HG02885 (cell line): ENCODE data around the gene DRC7.

ENCODE experiments used
- ATAC-seq: cut with Tn5 transposase; IDR thresholded peaks from one replicate; pipeline ENCODE4 v1.9.1; 2021; ENCODE audit warnings: mild to moderate bottlenecking; ENCODE audit not compliant: unreplicated experiment, poor library complexity

The DRC7 gene

GRCh38 chr16:57747091-57747490 lies 52.5 kb downstream of the DRC7 start:
- ATAC-seq, result no peak

DNA sequence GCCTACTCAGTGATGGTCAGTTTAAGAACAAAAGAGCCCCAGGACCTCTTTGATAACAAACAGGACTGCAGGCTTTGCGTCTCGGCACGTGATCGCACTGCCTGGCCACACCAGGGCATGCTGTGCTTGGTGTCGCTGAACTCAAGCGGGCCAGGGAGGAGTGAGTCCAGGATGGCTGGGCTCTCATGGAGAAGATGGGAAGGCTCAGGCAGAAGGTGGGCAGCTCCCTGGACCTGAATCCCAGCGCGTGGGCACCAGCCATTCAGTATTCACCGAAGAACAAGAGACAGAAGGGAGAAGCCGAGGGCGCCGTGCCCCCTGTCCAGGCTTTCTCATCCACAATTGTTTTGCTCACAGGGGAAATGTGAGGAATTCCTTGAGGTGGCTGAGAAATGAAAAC lies 52.9 kb downstream of the DRC7 start:
- ATAC-seq, result no peak

- ATAC-seq, result no peak
Measured at GRCh38 chr16:57747996-57748395, 53.4 kb downstream of the DRC7 start.

DNA sequence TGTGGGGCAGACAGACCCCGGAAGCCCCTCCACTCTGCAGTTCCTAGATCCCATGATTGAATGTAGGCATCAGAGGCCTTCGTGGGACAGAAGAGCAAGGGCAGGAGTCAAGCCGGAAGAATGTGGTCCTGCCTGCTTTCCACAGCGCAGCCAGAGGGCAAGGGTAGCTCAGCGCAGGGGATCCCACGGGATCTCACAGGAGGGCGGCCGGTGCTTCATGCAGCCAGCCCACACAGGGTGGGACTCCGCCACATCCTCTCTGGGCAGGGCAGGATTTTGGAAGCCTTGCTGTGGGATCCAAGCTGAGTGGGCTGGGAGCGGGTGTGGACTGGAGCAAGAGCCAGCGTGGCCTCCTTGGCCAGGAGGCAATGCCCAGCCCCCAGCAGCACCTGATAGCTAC lies 54.0 kb downstream of the DRC7 start:
- no peak for ATAC-seq

GRCh38 chr16:57749101-57749692 lies 54.6 kb downstream of the DRC7 start:
- no peak for ATAC-seq

- no peak for ATAC-seq
Measured at GRCh38 chr16:57749856-57750452, 55.3 kb downstream of the DRC7 start.

GRCh38 chr16:57750796-57751538 lies 56.4 kb downstream of the DRC7 start:
- no peak for ATAC-seq

DNA sequence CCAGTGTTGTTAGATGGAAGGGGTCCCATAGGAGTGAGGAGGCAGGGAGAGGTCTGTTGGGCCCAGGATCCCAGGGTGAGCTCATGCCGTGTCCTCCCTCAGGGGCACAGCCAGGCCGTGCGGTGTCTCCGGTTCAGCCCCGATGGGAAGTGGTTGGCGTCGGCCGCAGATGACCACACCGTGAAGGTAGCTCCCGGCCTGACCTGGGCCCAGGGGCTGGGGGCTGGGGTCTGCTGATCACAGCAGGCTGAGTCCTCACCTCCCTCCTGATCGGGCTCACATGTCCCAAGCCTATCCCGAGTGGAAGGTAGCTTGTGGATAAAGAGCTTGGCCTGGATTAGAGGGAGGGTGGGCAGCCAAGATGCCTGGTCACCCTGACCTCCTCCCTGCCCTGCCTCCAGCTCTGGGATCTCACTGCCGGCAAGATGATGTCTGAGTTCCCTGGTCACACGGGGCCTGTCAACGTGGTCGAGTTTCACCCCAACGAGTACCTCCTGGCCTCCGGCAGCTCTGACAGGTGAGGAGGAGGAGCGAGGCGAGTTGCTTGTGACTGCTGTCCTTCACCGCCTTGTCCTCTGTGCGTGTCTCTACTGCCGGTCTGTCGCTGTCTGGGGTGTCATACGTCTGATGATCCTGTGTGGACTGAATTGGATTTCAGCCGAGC lies 57.1 kb downstream of the DRC7 start:
- no peak for ATAC-seq

DNA sequence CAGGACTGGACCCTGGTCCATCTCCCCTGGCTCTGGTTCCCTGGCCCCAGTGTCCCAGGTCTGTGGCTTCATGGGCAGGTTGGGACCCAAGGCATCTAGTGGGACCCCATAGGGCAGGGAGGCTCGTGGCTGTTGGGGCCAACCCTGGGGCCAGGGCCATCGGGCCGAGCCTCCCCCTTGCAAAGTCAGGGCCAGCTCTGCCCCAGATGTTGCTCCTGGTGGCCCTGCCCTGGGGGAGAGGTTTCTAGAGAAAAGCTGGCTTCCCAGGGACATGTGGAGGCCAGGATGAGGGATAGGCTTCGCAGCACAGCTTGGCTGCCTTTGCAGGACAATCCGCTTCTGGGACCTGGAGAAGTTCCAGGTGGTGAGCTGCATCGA lies 57.6 kb downstream of the DRC7 start:
- ATAC-seq, result no peak

DNA sequence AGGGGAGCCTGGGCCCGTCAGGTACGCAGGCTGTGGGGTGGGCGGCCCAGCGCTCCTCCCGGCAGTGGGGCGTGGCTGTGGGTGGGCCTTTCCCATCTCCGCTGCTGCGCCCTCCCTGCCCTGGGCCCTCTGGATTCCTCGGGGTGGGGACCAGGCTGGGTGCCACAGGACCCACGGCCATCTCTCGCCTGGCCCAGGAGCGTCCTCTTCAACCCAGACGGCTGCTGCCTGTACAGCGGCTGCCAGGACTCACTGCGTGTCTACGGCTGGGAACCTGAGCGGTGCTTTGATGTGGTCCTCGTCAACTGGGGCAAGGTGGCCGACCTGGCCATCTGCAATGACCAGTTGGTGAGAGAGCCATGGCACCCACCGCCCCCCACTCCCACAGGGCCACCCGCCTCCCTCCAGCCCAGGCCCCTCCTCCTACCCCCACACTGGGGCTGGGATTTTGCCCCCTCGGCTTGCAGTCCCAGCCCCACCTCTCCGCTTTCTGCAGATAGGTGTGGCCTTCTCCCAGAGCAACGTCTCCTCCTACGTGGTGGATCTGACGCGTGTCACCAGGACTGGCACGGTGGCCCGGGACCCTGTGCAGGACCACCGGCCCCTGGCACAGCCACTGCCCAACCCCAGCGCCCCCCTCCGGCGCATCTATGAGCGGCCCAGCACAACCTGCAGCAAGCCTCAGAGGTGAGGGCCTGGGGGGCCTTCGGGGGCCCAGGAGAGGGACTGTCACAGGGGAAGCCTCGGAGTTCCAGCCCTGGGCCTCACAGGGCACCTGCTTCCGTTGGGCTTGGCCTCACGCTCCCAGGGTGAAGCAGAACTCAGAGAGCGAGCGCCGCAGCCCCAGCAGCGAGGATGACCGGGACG lies 58.2 kb downstream of the DRC7 start:
- ATAC-seq, result no peak

DNA sequence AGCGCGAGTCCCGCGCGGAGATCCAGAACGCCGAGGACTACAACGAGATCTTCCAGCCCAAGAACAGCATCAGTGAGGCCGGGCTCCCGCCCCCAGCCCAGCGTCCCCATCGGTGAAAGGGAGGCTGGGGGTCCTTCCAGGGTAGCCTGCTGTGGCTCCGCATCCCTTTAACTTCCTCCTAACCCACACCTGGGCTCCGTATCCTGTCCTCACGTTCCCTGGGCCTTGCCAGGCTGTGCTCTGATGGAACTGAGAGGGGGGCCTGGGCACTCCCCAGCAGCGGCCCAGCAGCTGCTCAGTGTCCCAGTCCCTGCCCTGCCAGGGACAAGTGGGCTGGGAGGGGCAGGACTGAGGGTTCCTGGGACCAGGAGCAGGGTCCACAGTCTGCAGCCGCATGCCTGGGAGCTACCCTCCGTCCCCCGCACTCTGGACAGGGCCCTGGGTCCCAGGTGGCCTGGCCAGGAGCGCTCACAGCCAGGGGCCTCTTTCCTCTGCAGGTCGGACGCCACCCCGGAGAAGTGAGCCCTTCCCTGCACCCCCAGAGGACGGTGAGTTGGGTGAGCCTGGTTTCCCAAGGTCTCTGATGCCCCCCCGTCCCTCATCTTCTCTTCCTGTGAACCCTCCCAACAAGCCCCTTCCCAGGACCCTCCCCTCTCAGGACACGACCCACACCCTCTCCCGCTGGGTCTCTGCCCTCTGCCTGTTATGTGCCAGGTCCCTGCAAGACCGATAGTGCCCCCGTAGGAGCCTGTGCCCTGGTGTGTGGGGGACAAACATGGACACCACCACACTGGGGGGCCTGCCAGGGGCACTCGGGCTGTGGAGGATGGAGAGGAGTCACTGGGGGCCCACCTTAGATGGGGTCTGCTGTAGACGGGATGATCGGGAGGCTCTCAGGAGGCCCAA lies 59.1 kb downstream of the DRC7 start:
- ATAC-seq, result no peak

DNA sequence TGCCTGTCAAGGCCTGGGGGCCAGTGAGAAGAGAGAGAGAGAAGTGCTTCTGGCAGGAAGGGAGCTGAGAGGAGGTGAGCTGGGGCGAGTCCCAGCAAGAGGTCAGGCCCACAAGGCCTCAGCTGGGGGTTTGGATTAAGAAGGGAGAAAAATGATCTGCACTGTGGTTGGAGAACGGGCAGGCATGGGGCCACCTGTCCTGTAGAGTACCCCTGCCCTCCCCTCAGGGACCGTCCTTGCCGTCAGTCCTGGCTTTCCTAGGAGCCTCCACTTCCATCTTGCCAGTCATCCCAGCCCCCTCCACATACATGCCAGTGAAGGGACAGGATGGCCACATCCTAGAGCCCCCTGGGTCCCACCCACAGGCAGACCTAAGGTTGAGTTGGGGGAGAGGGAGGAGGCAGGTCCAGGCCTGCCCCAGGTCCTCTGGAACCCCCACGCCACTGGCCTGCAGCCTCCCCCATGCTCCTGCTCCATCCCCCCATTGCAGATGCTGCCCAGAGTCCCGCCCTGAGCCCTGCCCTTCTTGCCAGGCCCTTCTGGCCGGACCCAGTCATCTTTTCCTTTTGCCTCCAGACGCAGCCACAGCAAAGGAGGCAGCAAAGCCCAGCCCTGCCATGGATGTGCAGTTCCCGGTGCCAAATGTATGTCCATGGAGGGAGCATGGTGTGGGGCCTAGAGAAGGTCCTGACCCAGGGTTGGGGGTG lies 59.9 kb downstream of the DRC7 start:
- no peak for ATAC-seq

DNA sequence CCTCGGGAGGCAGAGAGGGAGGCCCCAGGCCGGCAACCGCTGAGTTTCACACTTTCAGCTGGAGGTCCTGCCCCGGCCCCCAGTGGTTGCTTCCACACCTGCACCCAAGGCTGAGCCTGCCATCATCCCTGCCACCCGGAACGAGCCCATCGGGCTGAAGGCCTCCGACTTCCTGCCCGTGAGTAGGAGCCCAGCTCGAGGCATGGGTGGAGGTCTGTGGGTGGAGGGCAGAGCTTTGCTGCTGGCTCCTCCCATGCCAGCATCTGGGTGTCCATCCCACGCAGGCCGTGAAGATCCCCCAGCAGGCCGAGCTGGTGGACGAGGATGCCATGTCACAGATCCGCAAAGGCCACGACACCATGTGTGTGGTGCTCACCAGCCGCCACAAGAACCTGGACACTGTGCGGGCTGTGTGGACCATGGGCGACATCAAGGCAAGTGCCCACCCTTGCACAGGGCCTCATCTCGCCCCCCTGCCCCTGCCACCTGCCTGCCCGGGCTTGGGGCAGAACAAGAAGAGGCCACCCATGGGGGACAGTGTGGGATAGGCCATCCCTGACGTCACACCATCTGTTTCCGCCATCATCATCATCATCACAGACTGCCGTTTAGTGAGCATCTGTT lies 60.6 kb downstream of the DRC7 start:
- no peak for ATAC-seq

- no peak for ATAC-seq
Measured at GRCh38 chr16:57755726-57756423, 61.3 kb downstream of the DRC7 start.

DNA sequence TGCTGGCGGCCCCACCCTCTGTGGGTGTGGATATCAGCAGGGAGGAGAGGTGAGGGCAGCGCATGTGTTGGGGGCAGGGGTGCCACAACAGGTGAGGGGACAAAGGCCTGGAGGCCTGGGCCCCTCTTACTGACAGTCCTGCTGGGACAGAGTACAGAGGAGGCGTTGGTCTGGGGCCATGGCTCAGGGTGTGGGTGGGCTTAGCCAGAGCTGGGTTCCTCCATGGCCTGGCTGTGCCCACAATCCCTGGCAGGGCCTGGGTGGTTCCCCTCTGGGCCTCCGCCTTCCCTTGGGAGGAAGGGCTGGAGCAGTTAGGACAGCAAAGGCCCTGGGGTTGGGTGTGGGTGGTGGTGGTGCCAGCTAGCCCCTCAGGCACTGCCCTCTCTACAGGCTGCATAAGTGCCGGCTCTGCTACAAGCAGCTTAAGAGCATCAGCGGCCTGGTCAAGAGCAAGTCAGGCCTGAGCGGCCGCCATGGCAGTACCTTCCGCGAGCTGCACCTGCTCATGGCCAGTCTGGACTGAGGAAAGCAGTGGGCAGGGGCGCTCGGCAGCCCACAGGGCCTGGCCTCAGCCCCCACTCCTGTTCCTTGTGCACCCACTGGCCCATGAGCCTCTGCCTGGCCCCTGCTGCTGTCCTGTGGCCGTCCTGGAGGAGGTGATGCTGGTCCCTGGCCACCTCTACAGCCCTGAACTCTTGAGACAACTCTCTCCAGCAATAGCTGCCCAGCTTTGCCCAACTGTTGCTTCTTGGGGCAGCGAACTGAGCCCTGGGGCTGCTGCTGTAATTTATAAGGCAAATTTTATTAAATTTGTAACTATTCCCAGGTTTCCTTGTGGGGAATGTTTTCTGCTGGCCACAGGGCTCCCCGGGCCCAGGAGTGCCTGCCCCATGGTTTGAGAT lies 62.1 kb downstream of the DRC7 start:
- ATAC-seq, result no peak

DNA sequence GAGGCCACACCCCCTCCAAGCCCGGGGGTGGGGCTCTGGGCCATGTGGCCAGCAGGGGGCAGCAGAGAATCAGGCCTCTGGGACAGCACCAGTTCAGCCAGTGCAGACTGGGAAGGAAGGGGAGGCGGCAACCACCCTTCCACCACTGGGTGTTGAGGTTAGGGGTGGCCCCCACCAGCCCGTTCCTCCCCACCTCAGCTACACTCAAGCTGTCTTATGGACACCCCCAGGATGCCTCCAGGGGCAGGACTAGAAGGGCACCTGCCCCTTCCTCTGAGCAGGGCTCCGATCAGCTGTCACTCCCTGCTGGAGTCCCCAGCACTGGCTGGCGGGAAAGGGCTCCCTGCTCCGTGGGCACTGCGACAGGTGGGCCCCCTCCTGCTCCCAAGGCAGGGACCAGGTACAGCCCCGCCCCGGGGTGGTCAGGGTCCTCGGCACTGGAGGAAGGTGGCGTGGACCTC lies 62.8 kb downstream of the DRC7 start:
- ATAC-seq, result peak; percentile 92

DNA sequence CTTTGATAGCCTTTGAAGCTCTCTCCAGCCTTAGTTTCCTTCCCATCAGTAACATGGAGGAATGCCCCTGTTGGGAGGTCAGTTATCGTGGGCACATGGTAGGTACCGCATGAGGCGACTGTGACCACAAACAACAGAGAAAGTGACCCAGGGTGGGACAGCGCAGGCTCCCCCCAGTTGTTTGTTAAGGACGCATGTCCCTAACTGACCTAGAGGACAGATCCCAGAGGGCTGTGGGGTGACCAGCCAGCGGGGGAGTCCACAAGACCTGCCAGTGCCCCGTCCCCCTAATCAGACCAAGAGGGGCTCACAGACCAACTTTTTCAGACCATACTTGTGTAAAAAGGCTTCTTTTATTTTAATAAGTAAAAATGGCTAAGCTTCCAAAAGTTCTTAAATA lies 63.3 kb downstream of the DRC7 start:
- ATAC-seq, result no peak
